ENCODE data around the gene FETUB. TPM values are rescaled to one million over a fixed set of nuclear protein-coding genes. Genes with fewer than 3 reads are reported as not detected.

Gene FETUB
- total RNA-seq, 2 experiments from 2014 or later: not detected

Other genes starting within 250 kb of the FETUB start
- 1 to 10 TPM; 3.8 to 4.7 TPM for gene CRYGS, start 96.0 kb upstream of the FETUB start, total RNA-seq
- gene TBCCD1, start 73.1 kb upstream of the FETUB start, total RNA-seq: 10 to 100 TPM; 16.6 to 17.5 TPM
- 10 to 100 TPM; 48.6 to 61.3 TPM for gene DNAJB11, start 69.7 kb upstream of the FETUB start, total RNA-seq
- not detected for gene AHSG, start 27.3 kb upstream of the FETUB start, total RNA-seq
- not detected for gene HRG, start 25.6 kb downstream of the FETUB start, total RNA-seq
- gene KNG1, start 77.0 kb downstream of the FETUB start, total RNA-seq: not detected
- gene EIF4A2, start 143.2 kb downstream of the FETUB start, total RNA-seq: 100 to 1,000 TPM; 374 to 441 TPM
- gene RFC4, start 166.1 kb downstream of the FETUB start, total RNA-seq: 100 to 1,000 TPM; 111 to 114 TPM
- gene ADIPOQ, start 202.3 kb downstream of the FETUB start, total RNA-seq: not detected